HG03342 (cell line): ENCODE results near the gene NT5C2.

Experiments used
- ATAC-seq: cut with Tn5 transposase; IDR thresholded peaks from one replicate; pipeline ENCODE4 v1.9.1; 2021; ENCODE audit warnings: mild to moderate bottlenecking, moderate library complexity; ENCODE audit not compliant: unreplicated experiment

NT5C2 gene

DNA sequence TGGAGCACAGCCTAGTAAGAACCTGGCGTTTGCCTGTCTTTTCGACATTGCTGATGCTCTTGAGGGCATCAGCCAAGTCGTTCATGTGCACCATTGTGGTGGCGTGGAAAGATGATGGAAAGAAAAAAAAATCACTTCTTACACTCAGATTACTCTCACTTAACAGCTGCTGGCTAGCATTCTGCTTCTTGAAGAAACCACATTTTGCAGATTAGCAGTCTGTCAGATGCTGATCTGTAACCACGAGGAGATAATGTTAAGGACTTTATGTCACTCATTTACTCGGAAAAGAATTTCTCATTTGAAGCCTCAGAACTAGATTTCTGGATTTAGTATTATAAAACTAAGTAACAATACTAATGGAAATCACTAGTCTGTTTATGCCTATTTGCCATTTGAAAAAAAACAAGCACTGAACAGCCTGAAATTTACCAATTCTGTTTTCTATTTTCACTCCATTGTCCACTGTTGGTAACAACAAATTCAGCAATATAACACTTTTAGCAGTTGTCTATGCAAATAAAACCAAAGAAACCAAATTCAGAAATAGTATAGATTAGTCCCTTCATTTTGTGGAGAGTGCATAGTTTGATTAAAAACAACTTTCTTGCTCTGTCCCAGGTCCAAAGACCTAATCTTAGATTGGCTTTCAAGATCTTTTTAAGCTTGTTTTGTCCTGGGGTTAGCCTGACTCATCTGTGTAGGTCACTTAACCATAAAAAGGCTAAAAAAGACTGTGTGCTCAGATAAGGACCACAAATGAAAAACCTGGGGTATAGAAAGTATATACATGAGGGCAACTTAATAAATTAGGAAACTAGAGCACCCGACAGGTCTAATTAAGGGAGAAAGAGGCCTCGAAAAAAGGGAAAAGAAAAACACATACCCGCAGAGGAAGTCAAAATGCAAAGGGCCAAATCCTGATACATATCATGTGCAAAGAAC lies 67.5 kb downstream of the NT5C2 start:
- ATAC-seq = peak; percentile 73

DNA sequence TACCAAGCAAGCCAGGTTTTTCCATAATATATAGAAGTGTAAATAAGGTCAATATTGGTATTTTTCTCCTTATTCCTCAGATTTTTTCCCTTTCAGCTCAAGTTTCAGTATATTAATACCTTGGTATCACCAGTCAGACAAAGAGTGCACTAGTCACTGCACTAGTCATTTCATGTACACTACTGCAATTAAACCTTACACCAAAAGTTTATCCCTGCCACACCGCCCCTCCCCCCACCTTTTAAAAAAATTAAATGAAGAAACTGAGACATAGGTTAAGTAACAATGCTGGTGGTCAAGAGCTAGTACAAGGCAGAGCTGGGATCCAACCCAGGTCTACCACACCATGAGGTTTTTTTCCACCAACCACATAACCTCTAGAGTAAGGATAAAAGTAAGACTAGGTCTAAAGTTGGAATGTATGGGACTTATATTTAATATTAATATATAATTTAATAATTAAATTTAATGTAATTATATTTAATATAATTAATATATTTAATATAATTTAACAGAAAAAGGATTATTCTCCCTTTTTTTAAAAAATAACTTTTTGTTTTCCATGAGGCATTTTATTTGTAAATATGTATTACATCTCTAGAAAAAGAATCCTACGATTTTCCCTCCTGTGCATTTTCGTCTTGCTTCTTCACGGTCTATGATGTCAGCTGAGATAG lies 68.5 kb downstream of the NT5C2 start:
- no peak for ATAC-seq

DNA sequence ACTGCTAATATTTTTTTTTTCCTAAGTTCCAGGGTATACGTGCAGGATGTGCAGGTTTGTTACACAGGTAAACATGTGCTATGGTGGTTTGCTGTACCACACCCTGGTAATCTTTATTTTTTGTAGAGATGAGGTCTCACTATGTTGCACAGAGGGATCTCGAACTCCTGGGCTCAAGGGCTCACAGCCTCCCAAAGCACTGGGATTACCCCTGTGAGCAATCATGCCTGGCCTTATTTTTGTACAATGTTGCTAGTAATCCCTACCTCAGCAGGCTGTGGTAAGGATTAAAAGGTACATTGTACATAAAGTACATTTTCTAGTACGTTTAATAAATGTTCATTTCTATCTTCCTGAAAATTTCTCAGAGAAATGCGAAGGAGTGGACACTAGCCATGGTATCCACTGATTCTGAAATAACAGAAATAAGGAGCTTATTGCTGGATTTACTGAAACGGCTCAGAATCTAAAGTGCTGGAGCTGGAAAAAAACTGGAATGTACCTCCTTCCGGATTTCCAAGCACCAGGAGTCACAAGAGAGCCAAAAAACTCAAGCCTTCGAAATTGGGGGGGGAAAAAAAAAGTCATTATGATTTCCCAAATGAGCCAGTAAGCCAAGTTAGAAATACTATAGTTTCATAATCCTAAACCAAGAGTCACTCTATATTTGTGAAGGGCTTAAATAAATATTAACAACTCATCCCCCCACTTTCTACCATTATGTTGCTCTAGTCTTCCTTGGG lies 69.6 kb downstream of the NT5C2 start:
- no peak for ATAC-seq

DNA sequence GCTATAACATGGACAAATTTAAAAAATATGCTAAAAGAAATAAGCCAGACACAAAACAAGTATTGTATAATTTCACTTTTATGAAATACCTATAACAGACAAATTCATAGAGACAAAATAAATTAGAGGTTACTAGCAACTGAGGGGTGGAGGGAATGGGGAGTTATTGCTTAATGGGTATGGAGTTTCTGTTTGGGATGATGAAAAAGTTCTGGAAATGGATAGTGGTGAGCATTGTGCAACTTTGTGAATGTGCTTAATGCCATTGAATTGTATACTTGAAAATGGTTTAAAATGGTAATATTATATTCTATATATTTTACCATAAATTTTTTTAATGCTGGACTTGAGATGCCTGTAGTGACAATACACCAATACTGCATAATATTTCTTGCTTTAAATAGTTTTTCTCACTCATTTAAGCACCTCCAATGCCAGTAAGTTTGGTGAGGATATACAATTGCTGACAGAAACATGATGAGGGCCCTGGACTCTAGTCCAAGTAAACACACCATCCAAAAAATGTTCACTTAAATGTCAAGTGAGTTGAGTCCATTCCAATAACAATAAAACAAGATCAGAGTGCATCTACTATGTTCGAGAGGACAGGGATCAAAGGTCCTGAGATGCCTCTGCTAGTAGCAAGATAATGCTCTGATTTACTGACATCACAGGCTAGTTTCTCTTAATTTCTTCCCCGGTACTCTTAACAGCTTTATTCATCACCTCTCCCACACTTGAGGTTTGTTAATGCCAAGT lies 71.9 kb downstream of the NT5C2 start:
- ATAC-seq = no peak

DNA sequence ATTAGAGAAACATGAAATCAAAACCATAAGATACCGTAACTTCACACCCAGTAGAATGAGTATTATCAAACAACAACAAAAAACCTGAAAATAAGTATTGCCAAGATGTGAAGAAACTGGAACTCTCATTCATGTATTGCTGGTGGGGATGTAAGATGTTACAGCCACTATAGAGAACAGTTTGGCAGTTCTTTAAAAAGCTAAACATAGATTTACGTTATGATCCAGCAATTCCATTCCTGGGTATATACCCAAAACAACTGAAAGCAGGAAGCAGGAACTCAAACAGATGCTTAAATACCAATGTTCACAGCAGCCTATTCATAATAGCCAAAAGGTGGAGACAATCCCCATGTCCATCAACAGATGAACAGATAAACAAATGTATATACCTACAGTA lies 72.5 kb downstream of the NT5C2 start:
- ATAC-seq = no peak

DNA sequence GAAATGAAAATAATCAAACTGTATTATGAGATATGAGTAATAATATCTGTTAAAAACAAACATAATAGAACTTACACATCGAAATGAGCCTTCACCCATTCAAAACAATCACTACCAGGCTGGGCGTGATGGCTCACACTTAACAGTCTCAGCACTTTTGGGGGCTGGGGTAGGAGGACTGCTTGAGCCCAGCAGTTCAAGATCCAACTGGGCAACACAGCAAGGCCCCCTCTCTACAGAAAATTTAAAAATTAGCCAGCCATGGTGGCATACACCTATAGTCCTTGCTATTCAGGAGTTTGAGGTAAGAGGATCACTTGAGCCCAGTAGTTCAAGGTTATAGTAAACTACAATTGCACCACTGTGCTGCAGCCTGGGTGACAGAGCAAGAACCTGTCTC lies 75.8 kb downstream of the NT5C2 start:
- ATAC-seq = no peak

DNA sequence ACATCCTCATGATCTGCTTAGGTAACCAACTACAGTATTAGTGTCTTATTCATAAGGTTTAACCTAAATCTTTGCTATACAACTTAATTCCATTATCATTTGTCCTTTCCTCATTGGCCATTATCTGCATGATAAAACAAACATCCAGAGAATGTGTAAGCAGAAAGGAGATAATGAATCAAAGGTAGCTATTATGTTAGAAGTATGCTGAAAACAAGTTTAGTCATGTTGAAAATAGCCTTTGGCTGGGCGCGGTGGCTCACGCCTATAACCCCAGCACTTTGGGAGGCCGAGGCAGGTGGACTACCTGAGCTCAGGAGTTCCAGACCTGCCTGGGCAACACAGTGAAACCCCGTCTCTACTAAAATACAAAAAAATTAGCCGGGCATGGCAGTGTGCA lies 78.2 kb downstream of the NT5C2 start:
- ATAC-seq = no peak

DNA sequence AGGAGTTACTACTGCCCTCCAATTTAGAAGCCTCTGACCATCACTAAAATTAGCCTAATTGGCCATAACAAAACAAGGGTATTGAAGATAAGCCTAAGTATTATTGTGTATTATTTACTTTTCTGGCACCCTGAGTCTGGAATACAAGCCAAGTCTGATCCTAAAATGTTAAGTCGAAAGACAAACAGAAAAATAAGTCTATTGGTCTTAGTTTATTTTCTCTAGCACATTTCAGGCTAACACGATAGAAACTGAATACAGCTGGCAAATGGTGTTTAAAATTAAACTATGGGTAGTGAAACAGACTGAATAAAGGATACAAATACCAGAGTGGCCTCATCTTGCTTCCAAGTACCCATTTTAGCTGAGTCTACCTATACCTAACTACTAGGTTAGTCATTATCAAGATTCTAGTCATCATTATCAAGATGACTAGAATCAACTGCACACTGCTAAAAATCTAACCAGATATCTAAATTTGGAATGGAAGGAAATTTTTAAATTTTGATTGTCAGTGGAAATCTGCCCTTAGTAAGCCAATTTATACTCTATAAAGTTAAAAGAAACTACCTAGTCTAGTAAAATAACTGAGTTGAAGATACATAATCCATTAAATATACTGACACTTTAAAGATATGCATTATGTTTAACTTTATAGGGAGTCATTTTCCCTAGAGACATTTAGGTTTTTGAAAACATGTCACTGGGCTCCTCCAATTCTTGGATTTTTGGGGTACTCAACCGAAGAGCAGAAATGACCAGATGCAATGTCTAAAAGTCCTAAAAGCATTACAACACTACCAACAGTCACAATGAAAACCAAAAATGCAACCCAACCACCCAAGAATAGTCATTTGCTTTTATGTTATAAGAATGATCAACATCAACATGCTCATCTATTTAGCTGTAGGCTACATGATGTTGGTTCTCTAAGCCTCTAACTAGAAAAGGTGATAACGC lies 80.9 kb downstream of the NT5C2 start:
- peak; percentile 63 for ATAC-seq

DNA sequence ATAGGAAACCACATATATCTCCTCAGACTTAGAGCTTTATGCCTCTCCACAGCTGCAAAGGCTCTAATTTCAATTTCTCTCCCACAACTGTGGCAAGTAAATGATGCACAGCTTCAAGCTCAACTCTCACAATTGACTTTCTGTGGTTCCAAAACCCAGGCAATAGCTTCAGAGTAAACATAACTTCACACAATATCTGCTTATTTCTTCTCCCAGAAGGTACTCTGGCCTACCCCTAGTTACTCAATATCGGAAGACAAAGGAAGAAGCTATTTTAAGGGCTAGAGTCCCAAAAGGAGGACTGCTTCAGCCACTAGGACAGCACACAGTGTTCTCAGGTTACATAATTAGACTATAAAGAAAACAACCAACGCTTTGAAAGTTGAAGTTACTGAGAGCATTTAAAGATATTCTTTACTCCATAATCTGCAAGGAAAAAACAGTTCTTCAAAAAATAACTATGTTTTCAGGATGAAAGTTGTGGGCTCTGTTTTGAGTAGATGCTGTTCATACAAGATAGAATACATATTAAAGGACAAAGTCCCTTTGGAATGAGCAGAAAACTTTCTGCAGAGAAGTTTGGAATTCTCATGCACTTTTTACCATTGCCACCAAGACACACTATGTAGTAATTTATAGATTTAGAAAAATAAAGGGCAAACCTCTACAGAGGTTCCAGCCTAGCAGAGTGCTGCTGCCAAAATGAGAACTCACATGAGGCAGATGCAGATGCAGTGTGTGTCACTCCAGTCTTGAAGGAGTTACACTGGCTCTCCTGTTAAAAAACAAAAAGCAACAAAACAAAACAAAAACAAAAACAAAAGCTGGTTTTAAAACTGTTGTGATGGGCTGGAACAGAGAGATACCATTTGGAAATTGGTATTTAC lies 81.8 kb downstream of the NT5C2 start:
- peak; percentile 67 for ATAC-seq

DNA sequence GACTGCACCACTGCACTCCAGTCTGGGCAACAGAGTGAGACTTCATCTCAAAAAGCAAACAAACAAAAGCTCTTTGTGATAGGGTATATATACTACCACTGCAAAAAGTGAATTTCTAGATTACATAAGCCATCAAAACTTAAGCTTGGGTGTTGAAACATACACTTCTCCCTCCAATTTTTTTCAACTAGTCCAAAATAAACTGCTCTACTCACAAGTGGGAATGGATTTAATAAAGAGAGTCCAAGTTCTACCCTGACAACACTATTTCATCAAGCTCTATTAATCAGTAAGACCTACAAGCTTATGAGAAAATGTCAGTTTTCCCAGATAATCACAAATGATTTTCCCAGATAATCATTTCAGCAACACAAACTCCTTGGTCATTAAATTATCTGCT lies 82.7 kb downstream of the NT5C2 start:
- no peak for ATAC-seq

DNA sequence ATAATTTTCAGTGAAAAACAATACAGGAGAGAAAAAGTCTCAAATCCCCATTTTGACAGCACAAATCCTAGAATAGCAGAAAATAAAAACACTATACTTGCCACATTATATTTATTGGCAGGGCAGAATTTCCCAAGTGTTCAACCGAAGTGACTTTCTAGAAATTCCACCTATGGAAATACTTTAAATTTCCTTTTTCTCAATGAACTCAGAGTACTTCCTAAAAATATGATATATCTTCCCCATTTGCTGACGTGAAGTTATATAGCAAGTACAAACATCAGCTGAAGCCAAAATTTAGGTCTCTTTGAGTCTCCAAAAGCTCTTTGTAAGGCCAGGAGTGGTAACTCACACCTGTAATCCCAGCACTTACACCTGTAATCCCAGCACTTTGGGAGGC lies 83.3 kb downstream of the NT5C2 start:
- ATAC-seq = no peak

DNA sequence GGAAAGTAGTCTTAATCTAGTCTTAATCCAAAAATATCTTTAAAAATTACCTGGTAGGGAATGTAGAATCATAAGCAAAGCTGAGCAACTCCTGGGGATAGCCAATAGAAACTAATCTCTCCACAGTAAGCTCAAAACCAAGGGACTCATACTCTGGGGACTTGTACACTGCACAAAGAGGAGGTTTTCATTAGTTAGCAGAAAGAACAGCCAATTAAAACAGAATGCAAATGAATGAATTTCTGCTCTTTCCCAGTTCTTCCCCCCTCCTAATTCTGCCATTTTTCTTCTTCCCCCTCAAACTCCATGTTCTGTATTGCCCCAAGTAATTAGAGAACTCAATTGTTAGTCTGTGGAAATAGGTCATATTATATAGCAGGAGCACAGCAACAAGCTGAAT lies 86.5 kb downstream of the NT5C2 start:
- no peak for ATAC-seq

DNA sequence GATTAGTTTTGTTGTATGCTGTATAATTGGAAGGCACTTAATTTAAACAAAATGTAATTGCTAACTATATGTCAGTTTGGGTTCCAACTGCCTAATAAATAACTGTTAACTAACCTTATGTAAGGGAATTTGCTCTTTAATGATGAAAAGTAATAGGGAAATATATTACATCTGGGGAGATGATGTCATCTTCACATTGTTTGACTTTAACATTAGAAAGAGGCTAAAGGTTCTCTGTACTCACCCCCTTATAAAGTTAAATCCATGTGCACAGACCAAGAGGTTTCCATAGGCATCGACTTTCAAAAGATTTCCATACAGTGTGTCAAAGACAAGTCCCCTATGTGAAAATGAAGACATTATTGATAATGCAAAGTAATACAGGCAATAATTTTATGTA lies 87.6 kb downstream of the NT5C2 start:
- ATAC-seq = no peak

DNA sequence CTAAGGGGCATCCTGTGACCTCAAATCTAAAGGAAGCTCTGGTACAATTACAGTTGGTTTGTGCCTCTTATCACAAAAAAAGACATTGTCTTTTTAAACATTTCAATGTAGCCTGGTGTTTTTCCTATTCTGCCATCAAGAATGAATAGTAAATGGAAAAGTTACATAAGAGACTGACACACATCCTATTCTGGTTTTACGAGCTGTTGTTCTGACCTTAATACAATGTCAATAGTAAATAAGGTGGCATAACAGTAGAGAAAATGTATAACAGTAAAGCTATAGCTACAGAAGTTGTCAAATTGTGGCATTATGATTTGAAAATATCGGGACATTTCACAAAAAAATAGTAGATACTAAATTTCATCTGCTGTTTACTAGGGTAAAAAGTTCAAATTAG lies 88.4 kb downstream of the NT5C2 start:
- ATAC-seq = no peak

DNA sequence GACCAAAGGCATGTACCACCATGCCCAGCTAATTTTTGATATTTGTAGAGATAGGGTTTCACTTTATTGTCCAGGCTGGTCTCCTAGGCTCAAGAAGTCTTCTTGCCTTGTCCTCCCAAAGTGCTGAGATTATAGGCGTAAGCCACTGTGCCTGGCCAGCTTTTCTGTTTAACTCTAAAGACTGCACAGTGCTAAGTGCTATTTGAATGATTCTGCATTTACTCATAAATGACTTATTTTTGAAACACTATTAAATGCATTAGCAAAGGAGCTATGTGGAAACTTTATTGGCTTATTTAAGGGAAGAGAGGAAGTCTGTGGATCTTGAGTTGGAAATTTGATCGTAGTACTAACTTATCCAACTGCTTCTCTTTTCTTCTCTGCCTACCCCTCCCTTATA lies 89.1 kb downstream of the NT5C2 start:
- no peak for ATAC-seq

DNA sequence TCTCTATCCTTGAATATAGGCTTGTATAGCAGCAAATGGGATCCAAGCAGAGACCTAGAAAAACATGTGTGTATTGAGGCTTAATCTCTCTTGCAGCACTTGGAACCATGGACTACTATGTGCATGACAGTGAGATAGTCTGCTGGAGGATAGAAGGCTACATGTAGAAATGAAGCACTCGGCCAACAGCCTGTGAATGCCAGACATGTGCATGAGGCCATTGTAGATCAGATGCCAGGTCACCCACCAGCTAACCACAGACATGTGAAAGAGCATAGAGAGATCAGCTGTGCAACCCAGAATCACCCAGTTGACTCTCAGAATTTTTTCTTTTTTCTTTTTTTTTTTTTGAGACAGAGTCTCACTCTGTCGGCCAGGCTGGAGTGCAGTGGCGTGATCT lies 90.9 kb downstream of the NT5C2 start:
- no peak for ATAC-seq

DNA sequence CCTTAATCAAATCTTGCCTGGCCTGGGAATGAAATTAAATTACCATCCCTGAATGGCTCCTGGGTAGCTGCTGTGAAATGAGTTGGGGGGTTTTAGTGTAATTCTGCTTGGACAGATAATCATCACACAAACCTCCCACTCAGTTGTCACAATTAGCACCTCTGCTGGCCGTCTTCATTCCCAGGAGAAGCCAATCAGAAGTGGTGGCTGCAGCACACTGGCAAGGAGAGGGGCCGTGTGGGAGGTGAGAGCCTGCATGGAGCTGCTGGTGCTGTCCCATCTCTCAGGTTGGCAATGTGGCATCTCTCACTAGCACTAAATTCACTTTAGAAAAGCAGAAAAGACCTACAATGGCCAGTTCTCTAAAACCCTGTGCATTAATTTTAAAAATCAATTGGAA lies 92.5 kb downstream of the NT5C2 start:
- no peak for ATAC-seq

DNA sequence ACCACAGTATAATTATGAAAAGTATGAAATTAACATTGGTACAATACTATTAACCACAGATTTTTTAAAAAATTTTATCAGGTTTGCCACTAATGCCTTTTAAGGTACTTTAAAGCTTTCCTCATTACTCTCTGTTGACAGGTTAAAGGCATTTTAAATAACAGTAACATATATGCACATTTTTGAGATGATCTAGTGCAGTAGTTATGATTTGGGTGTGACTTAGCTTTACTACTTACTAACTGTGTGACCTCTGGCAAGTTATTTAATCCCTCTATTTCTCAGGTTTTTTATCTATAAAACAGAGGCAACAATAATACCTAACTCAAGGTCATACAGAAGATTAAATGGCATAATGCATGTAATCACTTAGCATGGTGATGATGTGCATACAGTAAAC lies 94.8 kb downstream of the NT5C2 start:
- no peak for ATAC-seq

DNA sequence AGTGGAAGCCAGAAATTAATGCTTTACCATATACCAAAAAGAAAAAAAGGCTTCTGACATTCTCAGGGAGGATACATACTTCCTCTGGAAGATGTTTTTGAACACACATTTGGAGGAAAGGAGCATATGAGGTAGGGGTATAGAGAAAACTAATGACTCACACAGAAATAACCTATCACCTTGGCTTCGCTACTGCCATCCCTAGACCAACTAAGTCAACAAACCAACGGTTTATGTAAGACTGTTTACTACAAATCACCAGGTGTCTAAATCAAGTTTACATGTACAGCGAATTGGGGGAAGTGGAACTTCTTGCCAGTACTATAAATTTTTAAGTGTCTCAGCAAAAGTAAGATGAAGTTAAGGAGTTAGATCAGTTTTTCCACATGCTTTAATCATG lies 96.9 kb downstream of the NT5C2 start:
- ATAC-seq = no peak
